AG04449 (cell line): Measurements from ENCODE around the gene SASH1.

Source experiments
- CTCF ChIA-PET: fragments of 350-600 bp; formaldehyde crosslinking; extraction: SDS; loops from one replicate; lab custom pipeline; 2021; ENCODE audit warnings: antibody characterized with exemption; lab: Yijun Ruan, JAX
- POLR2A ChIA-PET: fragments of 400-600, 350-600 bp; formaldehyde crosslinking; extraction: SDS; loops from one replicate; lab custom pipeline; 2020; ENCODE audit warnings: antibody characterized with exemption, inconsistent platforms; lab: Yijun Ruan, JAX
- DNase-seq: peaks from one replicate; pipeline ENCODE4 v3.0.0-alpha.2; 2010; ENCODE audit warnings: low read depth, low spot score
- H3K4me3 ChIP-seq: 2 replicates; pipeline ENCODE4 v1.5.1; 2011; ENCODE audit warnings: low read depth, mild to moderate bottlenecking, control low read depth, low read length
- CTCF ChIP-seq: IDR thresholded peaks from one replicate; pipeline ENCODE4 v1.5.1; 2011; ENCODE audit warnings: mild to moderate bottlenecking, moderate library complexity, low read length, control low read depth, inconsistent platforms; ENCODE audit not compliant: insufficient read depth; ENCODE audit errors: missing control alignments

Gene SASH1

GRCh38 chr6:148464319-148465010 is 121.8 kb downstream of the SASH1 start:
- TF ChIP-seq CTCF, result peak; percentile 66
- H3K4me3 ChIP-seq, result no peak overlapping the region
- ChIA-PET CTCF (interaction anchor here (0.7 to 3.8 kb wide), 34 partner anchors 9 to 316 kb away, joined by 3 to 48 read pairs (median 4); no protein-coding TSS in a partner anchor), POLR2A (interaction anchor here (0.6 kb wide), 1 partner anchor 1605 kb away, joined by 3 read pairs; the partner anchor contains the start of gene ULBP3)
- peak; percentile 37 for DNase-seq

DNA sequence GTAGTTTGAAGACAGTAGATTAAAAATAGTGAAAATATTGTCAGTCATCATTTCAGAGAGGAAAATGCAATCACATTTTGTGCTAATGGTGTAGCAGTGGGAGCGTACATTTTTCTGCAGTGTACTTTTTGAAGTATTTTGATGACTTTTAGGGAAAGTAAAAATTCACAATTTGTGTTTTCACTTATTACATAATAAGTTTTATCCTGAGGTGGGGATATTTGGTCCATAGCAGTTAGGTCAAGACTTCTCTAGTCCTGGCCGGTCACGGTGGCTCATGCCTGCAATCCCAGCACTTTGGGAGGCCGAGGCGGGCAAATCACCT is 122.3 kb downstream of the SASH1 start:
- no peak for TF ChIP-seq CTCF
- ChIA-PET POLR2A (no interaction called here), CTCF (interaction anchor here (0.8 to 3.8 kb wide), 15 partner anchors 8 to 561 kb away, joined by 3 to 48 read pairs (median 5); no protein-coding TSS in a partner anchor)
- no peak for DNase-seq
- H3K4me3 ChIP-seq, result no peak overlapping the region

- DNase-seq, result no peak
- no peak overlapping the region for H3K4me3 ChIP-seq
- ChIA-PET POLR2A (no interaction called here), CTCF (interaction anchor here (0.6 to 2.7 kb wide), 14 partner anchors 9 to 561 kb away, joined by 3 to 35 read pairs (median 4); no protein-coding TSS in a partner anchor)
- TF ChIP-seq CTCF, result no peak
Measured at GRCh38 chr6:148465670-148466069, 123.0 kb downstream of the SASH1 start.

GRCh38 chr6:148466158-148466557 is 123.5 kb downstream of the SASH1 start:
- POLR2A ChIA-PET, result no interaction called here
- CTCF ChIA-PET, result interaction anchor here (0.6 to 2.7 kb wide), 15 partner anchors 8 to 560 kb away, joined by 3 to 35 read pairs (median 4); no protein-coding TSS in a partner anchor
- TF ChIP-seq CTCF, result no peak
- no peak for DNase-seq
- no peak overlapping the region for H3K4me3 ChIP-seq

GRCh38 chr6:148467926-148468325 is 125.3 kb downstream of the SASH1 start:
- no peak for DNase-seq
- ChIA-PET POLR2A (no interaction called here), CTCF (interaction anchor here (1.0 to 4.2 kb wide), 3 partner anchors 15 to 291 kb away, joined by 3 to 35 read pairs (median 30); no protein-coding TSS in a partner anchor)
- no peak for TF ChIP-seq CTCF
- no peak overlapping the region for H3K4me3 ChIP-seq

DNA sequence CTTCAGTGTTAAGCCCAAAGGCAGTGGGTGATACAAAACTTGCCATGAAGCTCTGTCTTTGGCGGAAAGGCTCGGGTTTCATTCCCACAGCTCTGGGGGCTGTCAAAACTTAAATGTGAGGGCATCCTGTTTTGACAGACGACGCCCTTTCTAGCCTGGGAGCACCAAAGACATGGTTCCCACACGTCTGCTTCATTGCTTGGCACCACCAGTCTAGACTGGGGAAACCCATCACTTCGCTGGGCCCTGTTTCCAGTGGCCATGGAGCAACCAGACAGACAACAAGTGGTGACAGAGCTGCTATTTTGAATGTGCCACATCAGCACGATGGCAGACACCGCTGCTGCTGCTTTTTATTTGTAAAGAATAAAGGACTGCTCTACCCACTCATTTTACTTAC is 127.5 kb downstream of the SASH1 start:
- no peak for TF ChIP-seq CTCF
- no peak for DNase-seq
- CTCF ChIA-PET, result interaction anchor here (1.0 to 4.2 kb wide), 5 partner anchors 12 to 293 kb away, joined by 3 to 30 read pairs (median 8); no protein-coding TSS in a partner anchor

More for the DNA sequence above, 127.5 kb downstream of the SASH1 start:
- POLR2A ChIA-PET, result no interaction called here
- no peak overlapping the region for H3K4me3 ChIP-seq
